HG03571 (cell line): ENCODE measurements around the gene CORO2B.

Experiments
- ATAC-seq: cut with Tn5 transposase; IDR thresholded peaks from one replicate; pipeline ENCODE4 v1.9.1; 2021; ENCODE audit not compliant: unreplicated experiment

CORO2B gene, protein sequence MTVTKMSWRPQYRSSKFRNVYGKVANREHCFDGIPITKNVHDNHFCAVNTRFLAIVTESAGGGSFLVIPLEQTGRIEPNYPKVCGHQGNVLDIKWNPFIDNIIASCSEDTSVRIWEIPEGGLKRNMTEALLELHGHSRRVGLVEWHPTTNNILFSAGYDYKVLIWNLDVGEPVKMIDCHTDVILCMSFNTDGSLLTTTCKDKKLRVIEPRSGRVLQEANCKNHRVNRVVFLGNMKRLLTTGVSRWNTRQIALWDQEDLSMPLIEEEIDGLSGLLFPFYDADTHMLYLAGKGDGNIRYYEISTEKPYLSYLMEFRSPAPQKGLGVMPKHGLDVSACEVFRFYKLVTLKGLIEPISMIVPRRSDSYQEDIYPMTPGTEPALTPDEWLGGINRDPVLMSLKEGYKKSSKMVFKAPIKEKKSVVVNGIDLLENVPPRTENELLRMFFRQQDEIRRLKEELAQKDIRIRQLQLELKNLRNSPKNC

DNA sequence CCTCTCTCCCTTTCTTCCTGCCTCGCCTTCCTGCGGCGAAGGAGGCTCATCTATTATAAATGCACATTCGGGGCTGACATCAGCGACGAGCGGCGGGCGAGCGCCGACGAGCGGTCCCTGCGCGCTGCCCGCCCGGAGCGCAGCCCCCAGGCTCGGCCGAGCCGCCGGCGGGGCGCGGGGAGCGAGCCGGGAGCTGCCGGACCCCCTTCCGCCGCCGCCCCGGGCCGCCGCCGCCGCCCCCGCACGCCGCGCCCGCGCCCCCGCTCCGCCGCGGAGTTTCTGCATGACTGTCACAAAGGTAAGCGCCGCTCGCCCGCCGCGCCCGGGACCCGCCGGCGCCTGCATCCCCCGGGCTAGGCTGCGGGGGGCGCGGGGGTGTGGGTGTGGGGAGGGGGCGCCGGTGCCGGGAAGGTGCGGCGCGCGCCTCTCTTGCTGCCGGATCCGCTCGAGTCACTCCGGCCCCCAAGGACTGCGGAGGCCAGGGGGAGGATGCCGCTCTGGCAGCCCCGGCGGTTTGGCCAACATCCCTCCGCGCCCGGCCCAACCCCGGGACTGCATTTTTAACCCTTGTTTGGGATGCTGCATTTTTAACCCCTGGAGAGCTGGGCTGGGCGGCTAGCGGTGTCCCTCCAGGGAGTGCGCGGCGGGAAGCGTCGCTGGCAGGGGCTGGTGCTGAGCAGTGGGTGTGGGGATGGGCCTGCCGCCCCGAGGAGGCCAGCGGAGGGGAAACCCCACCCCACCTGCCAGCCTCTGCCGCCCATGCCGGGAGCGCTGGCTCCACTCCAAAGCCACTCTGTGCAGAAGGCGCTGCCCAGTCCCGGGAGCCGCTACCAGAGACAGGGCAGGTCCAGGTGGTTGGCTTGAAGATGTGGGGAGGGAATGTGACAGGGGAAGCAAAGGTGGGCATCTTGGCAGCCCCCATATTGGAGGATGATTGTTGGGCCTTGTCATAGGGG, at the start of gene CORO2B:
CORO2B (plus strand) TSS at position 14 of the 956 bp plus-strand sequence; CDS start at position 284, 270 bp downstream.
- no peak for ATAC-seq

DNA sequence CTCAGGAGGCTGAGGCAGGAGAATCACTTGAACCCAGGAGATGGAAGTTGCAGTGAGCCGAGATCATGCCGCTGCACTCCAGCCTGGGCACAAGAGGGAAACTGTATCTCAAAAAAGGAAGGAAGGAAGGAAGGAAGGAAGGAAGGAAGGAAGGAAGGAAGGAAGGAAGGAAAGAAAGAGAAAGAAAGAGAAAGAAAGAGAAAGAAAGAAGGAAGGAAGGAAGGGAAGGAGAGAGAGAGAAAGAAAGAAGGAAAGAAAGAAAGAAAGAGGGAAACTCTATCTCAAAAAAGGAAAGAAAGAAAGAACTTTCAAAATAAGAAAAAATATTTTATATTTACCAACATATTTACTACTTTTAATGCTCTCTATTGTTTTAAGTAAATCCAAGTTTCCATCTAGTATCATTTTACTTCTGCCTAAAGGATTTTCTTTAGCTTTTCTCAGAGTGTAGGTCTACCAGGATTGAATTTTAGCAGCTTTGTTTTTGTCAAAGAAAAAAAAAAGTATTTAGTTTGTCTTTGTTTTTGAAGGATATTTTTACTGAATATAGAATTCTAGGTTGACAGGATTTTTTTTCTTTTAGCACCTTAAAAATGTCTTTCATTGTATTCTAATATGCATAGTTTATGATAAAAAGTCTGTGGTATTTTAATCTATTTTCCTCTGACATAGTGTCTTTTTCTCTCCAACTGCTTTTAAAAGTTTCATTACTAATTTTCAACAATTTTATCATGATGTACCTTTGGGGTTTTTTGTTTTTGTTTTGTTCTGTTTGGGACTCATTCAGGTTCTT, 47.2 kb upstream of the CORO2B start:
- no peak for ATAC-seq

DNA sequence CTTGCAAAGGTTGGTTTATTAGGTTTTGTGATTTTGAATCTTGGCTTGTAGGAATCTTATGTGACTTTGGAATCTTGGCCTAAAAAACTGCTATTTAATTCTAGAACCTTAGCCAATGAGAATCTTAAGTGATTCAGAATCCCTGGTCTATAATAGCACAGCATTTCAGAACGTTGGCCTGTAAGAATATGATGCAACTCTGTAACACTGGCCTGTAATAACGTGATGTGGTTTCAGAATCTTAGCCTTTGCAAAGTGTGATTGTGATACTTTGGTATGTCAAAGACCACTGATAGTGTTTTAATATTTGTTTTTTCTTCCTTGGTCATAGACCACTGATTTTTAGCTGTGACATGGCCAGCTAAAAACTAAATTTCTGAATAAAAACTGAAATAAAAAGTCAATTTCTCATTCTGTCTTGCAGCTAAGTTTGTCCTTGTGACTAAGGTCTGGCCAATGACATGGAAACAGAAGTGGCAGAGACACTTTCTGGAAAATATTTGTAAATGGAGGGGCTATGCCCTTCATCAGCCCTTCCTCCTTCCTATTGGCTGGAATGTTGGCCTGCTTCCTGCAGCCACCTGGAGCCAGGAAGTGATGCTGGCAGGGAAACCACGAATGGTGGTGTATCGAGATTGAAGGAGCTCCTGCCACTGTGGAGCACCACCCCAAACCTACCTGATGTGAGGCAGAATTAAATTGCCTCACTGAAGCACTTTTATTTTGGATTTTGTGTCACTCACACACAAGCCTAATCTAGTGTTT, 42.3 kb upstream of the CORO2B start:
- no peak for ATAC-seq

DNA sequence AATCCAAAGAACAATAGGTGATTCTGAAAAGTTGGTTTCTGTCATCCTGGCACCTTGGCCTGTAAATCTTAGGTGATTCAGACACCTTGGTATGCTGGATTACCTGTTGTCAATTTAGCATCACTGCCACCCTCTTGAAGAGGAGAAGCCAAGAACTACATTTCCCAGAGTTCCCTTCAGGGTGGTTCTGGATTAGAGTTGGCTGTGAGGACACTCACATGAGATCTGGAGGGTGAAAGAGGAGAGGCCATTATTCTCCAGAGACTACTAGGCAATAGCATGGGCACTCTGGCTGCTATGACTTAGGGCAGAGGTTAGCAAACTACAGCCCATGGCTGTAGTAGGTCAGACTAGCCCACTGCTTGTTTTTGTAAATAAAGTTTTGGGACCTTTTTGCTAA, 41.7 kb upstream of the CORO2B start:
- ATAC-seq = no peak

DNA sequence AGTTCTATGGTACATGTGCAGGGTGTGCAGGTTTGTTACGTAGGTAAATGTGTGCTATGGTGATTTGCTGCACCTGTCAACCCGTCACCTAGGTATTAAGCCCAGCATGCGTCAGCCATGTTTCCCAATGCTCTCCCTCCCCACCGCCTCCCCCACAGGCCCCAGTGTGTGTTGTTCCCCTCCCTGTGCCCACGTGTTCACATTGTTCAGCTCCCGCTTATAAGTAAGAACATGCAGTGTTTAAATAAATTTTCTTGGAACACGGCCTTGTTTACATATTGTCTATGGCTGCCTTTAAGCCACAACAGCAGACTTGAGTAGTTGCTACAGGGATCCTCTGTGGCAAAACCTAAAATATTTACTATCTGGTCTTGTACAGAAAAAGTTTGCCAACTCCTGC, 41.3 kb upstream of the CORO2B start:
- ATAC-seq = no peak

GRCh38 chr15:68538311-68538710, 40.5 kb upstream of the CORO2B start:
- ATAC-seq = no peak

DNA sequence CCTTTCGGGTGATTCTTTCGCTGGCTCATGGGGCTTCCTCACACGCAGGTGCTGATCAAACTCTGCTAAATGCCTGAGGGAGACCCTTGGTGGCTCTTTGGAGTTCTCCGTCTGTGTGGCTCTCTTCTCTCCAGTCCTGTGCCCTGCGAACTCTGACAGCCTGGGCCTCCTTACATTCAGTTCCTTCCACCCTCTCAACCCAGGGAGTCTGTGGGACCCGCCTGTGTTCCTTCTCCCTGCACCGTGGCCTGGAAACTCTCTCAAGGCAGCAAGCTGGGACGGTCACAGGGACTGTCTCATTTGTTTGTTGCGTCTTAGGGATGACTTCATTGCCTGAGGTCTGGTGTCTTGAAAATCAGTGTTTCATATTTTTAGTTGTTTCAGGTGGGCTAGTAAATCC, 37.0 kb upstream of the CORO2B start:
- ATAC-seq = no peak

GRCh38 chr15:68542348-68542747, 36.4 kb upstream of the CORO2B start:
- ATAC-seq = no peak

- no peak for ATAC-seq
These were observed 36.0 kb upstream of the CORO2B start for GRCh38 chr15:68542771-68543164.

GRCh38 chr15:68543165-68544008, 35.4 kb upstream of the CORO2B start:
- ATAC-seq = no peak

GRCh38 chr15:68546318-68546717, 32.5 kb upstream of the CORO2B start:
- no peak for ATAC-seq

DNA sequence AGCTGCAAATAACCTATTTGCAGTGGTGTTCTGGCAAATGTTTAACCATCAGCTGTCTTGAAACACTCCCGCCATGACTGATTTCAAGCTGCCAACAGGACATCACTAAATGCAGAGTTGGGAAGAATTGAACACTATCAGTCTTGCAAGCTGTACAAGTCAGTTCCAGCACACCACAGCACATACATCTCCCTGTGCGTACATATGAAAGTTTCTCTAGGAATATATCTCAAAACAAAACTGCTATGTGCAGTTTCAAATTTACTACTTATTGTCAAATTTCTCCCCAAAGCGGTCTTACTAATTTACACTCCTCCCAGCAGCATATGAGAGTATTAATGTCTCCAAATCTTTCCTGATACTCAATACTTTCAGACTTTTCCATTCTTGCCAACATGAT, 30.4 kb upstream of the CORO2B start:
- ATAC-seq = no peak

DNA sequence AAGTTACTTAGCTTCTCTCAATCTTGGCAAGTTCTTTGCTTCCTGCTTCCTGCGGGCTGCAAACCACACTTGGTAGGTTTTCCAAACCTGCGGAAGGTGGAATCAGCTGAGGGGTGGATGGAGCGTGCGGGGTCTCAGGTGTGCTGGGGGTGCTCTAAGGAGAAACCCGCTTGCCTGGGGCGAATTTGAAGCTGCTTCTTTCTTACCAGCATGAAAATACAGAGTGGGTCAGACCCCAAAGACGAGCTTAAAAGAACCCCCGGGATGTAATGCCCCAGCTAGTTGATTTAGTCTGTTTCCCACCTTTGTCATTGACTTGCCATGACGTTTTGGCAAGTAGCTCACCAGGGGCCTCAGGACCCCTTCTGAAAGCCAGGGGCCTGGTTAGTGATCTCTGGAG, 28.8 kb upstream of the CORO2B start:
- no peak for ATAC-seq

DNA sequence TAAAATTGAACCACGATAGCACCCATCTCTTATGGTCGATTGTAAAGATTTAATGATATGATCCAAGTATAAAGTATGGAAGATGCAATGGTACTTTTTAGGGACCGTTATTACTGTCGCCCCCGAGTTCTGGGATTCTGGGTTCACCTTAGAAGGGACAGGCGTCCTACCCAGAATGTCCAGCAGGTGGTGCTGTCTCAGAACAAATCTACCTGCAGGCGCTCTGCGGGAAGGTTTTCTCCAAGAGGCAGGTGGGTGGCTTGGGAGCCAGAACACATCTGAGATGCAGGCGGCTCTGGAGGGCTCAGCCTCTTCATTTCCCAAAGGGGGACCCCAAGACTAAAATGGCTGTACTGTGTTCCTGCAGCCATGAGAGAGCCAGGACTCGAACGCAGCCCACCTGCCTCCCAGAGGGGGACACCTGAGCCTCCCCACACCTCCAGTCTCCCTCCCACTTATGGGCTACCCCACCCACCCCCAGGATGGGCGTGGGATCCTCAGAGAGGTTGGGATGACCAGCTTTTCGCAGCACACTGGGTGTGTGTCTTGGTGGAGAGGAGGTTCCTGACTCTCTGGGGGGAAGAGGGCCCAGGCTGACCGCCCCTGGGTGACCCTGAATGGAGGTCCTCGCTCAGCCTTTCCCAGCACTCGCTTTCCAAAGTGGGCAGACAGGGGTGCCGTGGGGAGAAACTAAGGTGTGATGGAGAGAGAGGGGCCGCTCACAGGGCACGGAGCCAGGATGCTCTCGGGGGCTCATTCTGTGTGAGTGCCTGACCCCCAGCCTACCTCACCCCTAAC, 28.1 kb upstream of the CORO2B start:
- ATAC-seq = no peak

DNA sequence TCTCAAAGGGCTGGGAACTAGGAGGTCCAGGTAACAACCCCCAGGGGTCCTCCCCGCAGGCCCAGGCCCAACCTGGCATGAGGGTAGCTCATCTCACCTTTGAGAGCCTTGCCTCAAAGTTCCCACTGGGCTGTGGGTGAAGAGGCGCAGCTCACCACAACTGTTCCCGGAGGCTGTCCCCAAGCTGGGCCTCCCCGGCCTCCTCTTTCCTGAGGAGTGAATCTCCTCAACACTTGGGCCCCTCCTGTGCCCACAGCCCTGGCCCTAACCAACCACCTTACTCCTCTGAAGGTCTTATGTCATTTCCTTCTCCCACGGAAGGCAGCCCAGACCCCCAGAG, 27.5 kb upstream of the CORO2B start:
- ATAC-seq = no peak

DNA sequence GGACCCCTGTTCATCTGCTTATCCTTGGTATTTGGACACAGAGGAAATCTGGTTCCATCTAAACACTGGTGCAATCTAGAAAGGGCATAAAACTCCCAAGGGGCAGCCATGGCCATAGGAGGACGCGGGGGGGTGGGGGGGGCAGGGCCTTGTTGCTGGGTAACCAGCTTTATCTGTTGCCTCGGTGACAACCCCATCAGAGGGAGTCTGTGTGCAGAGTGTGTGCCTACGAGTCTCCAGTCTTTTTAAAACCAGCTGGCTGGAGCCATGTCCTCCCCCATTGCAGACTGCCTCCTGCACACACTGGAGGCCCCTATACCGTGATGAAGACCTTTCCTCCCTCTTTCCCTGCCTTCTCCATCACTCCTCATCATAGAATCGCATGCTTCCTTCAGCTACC, 26.4 kb upstream of the CORO2B start:
- ATAC-seq = no peak

DNA sequence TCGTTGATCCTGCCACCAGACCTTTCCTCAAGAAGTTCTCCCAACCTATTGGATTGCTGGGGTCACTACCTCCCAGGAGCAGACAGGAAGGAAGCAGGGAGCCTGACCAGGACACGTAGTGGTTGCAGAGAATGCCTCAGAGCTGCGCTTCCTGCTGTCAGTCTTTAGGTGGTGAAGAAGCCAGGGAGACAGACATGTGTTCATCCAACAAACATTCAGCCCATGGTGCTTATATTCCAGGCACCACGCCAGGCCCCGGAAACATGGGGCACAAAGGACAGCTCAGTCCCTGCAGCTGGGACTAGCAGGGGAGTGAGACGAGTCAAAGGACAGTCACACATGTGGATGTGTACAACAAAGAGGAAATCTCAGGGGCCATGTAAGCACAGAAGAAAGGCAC, 26.0 kb upstream of the CORO2B start:
- no peak for ATAC-seq

DNA sequence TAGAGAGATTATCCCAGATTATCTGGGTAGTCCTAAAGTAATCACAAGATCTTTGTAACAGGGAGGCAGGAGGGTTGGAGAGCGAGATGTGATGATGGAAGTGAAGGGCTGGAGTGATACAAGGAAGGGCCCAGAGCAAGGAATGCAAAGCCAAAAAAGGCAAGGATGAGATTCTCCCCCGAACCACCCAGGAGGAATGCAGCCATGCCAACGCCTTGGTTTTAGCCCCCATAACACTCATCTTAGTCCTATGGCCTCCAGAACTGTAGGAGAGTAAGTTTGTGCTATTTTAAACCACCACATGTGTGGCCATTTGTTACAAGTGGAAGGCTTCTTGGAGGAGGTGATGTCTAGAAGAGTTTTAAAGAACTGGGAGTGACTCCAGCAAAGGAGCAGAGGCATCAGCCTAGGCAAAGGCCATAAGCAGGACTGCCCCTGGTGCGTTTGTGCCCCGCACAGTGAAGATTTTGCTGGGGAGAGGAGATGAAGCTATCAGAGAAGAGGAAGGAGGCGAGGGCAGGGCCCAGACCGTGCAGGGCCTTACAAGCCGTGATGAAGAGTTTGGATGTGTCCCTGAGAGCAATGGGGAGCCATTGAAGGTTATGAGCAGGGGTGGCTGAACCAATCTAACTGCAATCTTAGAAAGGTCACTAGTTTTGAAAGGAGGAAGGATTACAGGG, 25.3 kb upstream of the CORO2B start:
- ATAC-seq = no peak
